ENCODE results near the gene CNTNAP5.

- TF ChIP-seq, protein P1, sequence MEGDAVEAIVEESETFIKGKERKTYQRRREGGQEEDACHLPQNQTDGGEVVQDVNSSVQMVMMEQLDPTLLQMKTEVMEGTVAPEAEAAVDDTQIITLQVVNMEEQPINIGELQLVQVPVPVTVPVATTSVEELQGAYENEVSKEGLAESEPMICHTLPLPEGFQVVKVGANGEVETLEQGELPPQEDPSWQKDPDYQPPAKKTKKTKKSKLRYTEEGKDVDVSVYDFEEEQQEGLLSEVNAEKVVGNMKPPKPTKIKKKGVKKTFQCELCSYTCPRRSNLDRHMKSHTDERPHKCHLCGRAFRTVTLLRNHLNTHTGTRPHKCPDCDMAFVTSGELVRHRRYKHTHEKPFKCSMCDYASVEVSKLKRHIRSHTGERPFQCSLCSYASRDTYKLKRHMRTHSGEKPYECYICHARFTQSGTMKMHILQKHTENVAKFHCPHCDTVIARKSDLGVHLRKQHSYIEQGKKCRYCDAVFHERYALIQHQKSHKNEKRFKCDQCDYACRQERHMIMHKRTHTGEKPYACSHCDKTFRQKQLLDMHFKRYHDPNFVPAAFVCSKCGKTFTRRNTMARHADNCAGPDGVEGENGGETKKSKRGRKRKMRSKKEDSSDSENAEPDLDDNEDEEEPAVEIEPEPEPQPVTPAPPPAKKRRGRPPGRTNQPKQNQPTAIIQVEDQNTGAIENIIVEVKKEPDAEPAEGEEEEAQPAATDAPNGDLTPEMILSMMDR (IDR thresholded peaks at IDR 0.05; ENCODE audit: low read depth, low read length): no peak
- TF ChIP-seq EZH2phosphoT487 (IDR thresholded peaks at IDR 0.05; ENCODE audit: low read depth): no peak
Measured at GRCh38 chr2:124894199-124894598, 869.1 kb downstream of the CNTNAP5 start.
